Naive thymus-derived CD8-positive, alpha-beta T cell (primary cell): Measurements from ENCODE around the gene PLA2G10. TPM values are rescaled to one million over a fixed set of nuclear protein-coding genes. Genes with fewer than 3 reads are reported as not detected.
"Not testable (repeated sequence)": the region's sequence is repeated elsewhere in the genome, so short reads cannot be mapped to it uniquely, and the experiment has no call there.

Experiments
- ATAC-seq, 2 donors: fragments of 150-1000 bp; cut with Tn5 transposase in 1 of 2; sonication (Bioruptor Pico), chemical (Tn5 transposase) in 1 of 2; 1 replicate in 1 of 2; 2 replicates in 1 of 2; pipeline ENCODE4 v1.10.0; 2021; ENCODE audit warnings: mild to moderate bottlenecking in 2 of 2, moderate library complexity in 2 of 2
- POLR2A ChIA-PET: fragments of 350-600 bp; sonication (Branson Sonifier 250); formaldehyde crosslinking; loops from one replicate; lab custom pipeline; 2021; ENCODE audit warnings: antibody characterized with exemption; lab: Charles Lee
- DNase-seq, 10 donors: peaks; one replicate each; pipeline versions ENCODE4 v3.0.0 to v3.0.0-alpha.2; 2020 to 2022
- H3K27ac Mint-ChIP-seq, 10 donors: one replicate each; pipeline ENCODE4 v1.8.0; 2020 to 2022; ENCODE audit warnings: mild to moderate bottlenecking in 10 of 10, mixed read lengths in 10 of 10, moderate library complexity in 4 of 10, inconsistent platforms in 1 of 10
- H3K27me3 Mint-ChIP-seq, 5 donors: one replicate each; pipeline ENCODE4 v1.8.0; 2021 to 2022; ENCODE audit warnings: mixed read lengths in 5 of 5
- H3K36me3 Mint-ChIP-seq, 3 donors: one replicate each; pipeline ENCODE4 v1.8.0; 2020 to 2022; ENCODE audit warnings: mixed read lengths in 3 of 3, mild to moderate bottlenecking in 2 of 3, inconsistent platforms in 1 of 3
- H3K4me1 Mint-ChIP-seq, 4 donors: one replicate each; pipeline ENCODE4 v1.8.0; 2021 to 2022; ENCODE audit warnings: mixed read lengths in 4 of 4
- H3K4me3 Mint-ChIP-seq, 10 donors: one replicate each; pipeline ENCODE4 v1.8.0; 2020 to 2022; ENCODE audit warnings: mild to moderate bottlenecking in 10 of 10, mixed read lengths in 10 of 10, moderate library complexity in 6 of 10, inconsistent platforms in 1 of 10
- H3K9me3 Mint-ChIP-seq, 9 donors: one replicate each; pipeline ENCODE4 v1.8.0; 2020 to 2022; ENCODE audit warnings: mixed read lengths in 9 of 9, mild to moderate bottlenecking in 3 of 9, inconsistent platforms in 1 of 9, moderate library complexity in 1 of 9
- polyA plus RNA-seq, 3 donors: library from polyadenylated mRNA; unstranded; fragments of 300-500 nt; fragmentation: Illumina TruSeq; gene quantifications; one replicate each; pipeline ENCODE4 v1.2.3, GENCODE V29; 2021
- total RNA-seq, 8 experiments: library from RNA in 2 of 8; stranded (reverse) in 2 of 8; gene quantifications; one replicate each; pipeline ENCODE4 v1.2.3 and lab custom pipeline; 2021 to 2026

Gene PLA2G10, protein sequence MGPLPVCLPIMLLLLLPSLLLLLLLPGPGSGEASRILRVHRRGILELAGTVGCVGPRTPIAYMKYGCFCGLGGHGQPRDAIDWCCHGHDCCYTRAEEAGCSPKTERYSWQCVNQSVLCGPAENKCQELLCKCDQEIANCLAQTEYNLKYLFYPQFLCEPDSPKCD
- total RNA-seq (not detected), polyA plus RNA-seq (not detected), total RNA-seq (lab: John Stamatoyannopoulos, UW) (0 reads per million in 6 experiments)

- ATAC-seq: peak in 1 of 2 donors; percentile 52
- H3K4me3 Mint-ChIP-seq, H3K27me3 Mint-ChIP-seq, H3K36me3 Mint-ChIP-seq, DNase-seq, POLR2A ChIA-PET, H3K4me1 Mint-ChIP-seq, H3K9me3 Mint-ChIP-seq, H3K27ac Mint-ChIP-seq: not testable (repeated sequence)
Observed at GRCh38 chr16:14694129-14694528, at the start of gene PLA2G10. Gene PLA2G10, minus strand, starts transcription at chr16:14694308. Its CDS starts 79 bp downstream, at chr16:14694229.

- H3K4me3 Mint-ChIP-seq, H3K36me3 Mint-ChIP-seq, H3K4me1 Mint-ChIP-seq, POLR2A ChIA-PET, H3K27ac Mint-ChIP-seq, H3K27me3 Mint-ChIP-seq, H3K9me3 Mint-ChIP-seq, DNase-seq: not testable (repeated sequence)
- peak; percentile 99 to 100 for ATAC-seq
Observed at GRCh38 chr16:14742273-14743128, 48.4 kb upstream of the PLA2G10 start, which contains the start of gene NPIPA2. Gene NPIPA2, plus strand, starts transcription at chr16:14742533. Its CDS starts 5,533 bp downstream, at chr16:14748066.

GRCh38 chr16:14741794-14742193 lies 47.7 kb upstream of the PLA2G10 start:
- DNase-seq, H3K4me3 Mint-ChIP-seq, H3K36me3 Mint-ChIP-seq, POLR2A ChIA-PET, H3K9me3 Mint-ChIP-seq, H3K27me3 Mint-ChIP-seq, ATAC-seq, H3K4me1 Mint-ChIP-seq, H3K27ac Mint-ChIP-seq: not testable (repeated sequence)

GRCh38 chr16:14740832-14741385 lies 46.8 kb upstream of the PLA2G10 start:
- DNase-seq, H3K4me3 Mint-ChIP-seq, H3K27ac Mint-ChIP-seq, H3K27me3 Mint-ChIP-seq, H3K4me1 Mint-ChIP-seq, H3K9me3 Mint-ChIP-seq, H3K36me3 Mint-ChIP-seq, POLR2A ChIA-PET, ATAC-seq: not testable (repeated sequence)

DNA sequence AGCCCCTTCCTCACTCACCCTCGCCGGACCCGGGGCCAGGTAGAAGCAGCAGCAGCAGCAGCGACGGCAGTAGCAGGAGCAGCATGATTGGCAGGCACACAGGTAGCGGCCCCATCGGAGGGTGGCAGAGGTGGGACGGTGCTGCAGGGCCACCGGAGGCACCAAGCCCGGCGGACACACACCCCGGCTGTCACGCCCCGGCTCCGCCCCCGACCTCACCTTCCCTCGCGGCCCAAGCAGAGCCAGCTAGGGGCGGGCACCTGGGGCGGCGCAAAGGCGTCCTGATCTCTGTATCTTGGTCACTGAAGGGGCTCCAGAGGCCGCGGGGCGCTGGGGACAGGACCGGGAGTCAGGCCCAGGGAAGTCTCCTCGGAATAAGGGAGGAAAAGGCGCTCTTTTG lies 39.1 kb upstream of the PLA2G10 start:
- H3K27ac Mint-ChIP-seq, H3K4me3 Mint-ChIP-seq, H3K27me3 Mint-ChIP-seq, H3K9me3 Mint-ChIP-seq, H3K36me3 Mint-ChIP-seq, DNase-seq, H3K4me1 Mint-ChIP-seq, POLR2A ChIA-PET: not testable (repeated sequence)
- ATAC-seq: peak in 1 of 2 donors; percentile 23

DNA sequence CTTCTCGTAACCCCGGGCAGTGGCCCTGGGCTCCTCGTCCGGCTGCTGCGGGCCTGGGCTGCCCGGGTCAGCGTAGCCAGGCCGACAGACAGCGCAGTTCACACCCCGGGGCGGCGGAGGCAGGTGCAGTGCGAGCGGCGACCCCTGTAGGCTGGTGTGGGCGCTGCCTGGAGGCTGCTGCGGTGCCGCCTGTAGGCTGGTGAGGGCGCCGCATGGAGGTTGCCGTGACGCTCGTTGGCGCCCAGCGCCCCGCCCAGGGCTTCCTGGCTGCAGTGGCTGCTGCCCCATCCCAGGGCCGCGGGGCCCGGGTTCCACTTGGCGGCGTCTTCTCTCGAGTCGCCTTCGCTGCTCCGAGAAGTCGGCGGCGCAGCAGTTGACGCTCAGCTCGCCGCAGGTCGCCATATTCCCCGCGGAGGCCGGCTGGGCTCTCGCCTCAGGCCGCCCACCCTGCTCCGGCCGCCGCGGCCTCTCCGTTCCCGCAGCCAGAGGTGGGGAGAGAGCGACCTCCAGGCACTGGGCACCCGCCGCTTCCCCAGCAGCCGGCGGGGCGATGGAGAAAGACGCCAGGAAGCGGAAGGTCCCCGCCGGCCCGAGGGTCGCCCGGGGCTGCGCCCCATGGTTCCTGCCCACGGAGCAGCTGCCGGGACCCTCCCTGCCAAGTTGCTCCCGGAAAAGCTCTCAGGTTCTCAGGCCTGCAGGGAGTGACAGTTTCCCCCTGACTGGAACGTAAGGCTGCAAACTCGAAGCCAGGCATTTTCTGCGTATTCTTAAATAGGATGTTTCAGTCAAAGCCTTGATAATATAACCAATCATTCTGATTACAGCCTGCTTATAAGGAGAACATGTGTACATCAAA lies 9.3 kb upstream of the PLA2G10 start, which contains the start of gene NPIPA3:
Gene NPIPA3, plus strand, starts transcription at position 256 of the 856 bp plus-strand sequence. CDS start 5,533 bp downstream, outside the sequence.
- POLR2A ChIA-PET, H3K4me1 Mint-ChIP-seq, H3K36me3 Mint-ChIP-seq, DNase-seq, H3K27ac Mint-ChIP-seq, H3K4me3 Mint-ChIP-seq, H3K9me3 Mint-ChIP-seq, H3K27me3 Mint-ChIP-seq: not testable (repeated sequence)
- peak; percentile 99 for ATAC-seq

DNA sequence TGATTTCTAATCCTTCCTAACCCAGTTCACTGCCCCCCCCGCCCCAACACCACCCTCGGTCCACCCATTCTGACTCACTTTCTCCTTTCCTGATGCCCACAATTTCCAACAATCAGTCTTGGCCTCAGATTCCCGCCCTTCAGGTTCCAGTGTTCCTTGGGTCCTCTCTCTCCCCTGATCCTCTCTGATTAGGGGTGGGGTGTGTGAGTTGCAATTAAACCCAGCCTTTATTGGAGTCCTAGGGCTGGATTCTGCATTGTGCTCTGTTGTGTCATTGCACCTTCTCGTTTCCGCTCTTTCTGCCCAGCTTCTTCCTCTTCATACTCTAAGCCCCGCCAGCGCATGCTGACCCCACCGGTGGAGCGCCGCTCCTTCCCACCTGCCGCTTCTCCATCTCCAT lies 8.6 kb upstream of the PLA2G10 start:
- H3K4me3 Mint-ChIP-seq, H3K27me3 Mint-ChIP-seq, DNase-seq, H3K27ac Mint-ChIP-seq, H3K4me1 Mint-ChIP-seq, POLR2A ChIA-PET, H3K9me3 Mint-ChIP-seq, ATAC-seq, H3K36me3 Mint-ChIP-seq: not testable (repeated sequence)

DNA sequence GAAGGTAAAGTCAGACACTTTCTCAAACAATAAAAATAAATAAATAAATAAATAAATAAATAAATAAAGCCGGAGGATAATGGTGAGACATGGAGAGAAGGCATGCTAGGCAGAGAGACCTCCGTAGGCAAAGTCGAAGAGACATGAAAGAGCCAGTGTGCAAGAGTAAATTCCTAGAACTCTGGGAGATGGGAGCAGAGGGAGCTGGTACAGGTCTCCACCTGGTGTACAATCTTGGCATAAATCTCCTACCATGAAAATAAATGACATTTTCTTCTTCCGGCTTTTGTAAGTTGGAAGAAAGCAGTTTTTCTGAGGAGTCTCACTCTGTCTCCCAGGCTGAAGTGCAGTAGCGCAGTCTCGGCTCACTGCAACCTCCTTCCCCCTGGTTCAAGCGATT lies 7.8 kb upstream of the PLA2G10 start:
- H3K27ac Mint-ChIP-seq, H3K27me3 Mint-ChIP-seq, H3K4me3 Mint-ChIP-seq, DNase-seq, ATAC-seq, H3K4me1 Mint-ChIP-seq, H3K36me3 Mint-ChIP-seq, H3K9me3 Mint-ChIP-seq, POLR2A ChIA-PET: not testable (repeated sequence)

GRCh38 chr16:14685870-14686793 lies 8.0 kb downstream of the PLA2G10 start:
- H3K27ac Mint-ChIP-seq, DNase-seq, POLR2A ChIA-PET, H3K36me3 Mint-ChIP-seq, ATAC-seq, H3K4me1 Mint-ChIP-seq, H3K27me3 Mint-ChIP-seq, H3K4me3 Mint-ChIP-seq, H3K9me3 Mint-ChIP-seq: not testable (repeated sequence)

- H3K27me3 Mint-ChIP-seq: peaks cover 0 to 4% (median 0%) of the 10 kb centered on the region in 5 donors
- H3K4me3 Mint-ChIP-seq: no peak overlapping the region
- no peak for DNase-seq
- no peaks in the 10 kb centered on the region for H3K9me3 Mint-ChIP-seq
- POLR2A ChIA-PET: no interaction called here
- H3K36me3 Mint-ChIP-seq: no peaks in the 10 kb centered on the region
- H3K4me1 Mint-ChIP-seq: peaks cover 0 to 3% (median 0%) of the 10 kb centered on the region in 4 donors
- peak overlapping the region in 1 of 10 donors; percentile 22 for H3K27ac Mint-ChIP-seq
- ATAC-seq: no peak
Observed at GRCh38 chr16:14682121-14682520, 12.0 kb downstream of the PLA2G10 start.

- ATAC-seq (no peak), DNase-seq (no peak)
- H3K27me3 Mint-ChIP-seq: peaks cover 0 to 4% (median 0%) of the 10 kb centered on the region in 5 donors
- H3K36me3 Mint-ChIP-seq: no peaks in the 10 kb centered on the region
- H3K27ac Mint-ChIP-seq: no peak overlapping the region
- POLR2A ChIA-PET: no interaction called here
- H3K4me1 Mint-ChIP-seq: peaks cover 0 to 3% (median 0%) of the 10 kb centered on the region in 4 donors
- H3K4me3 Mint-ChIP-seq: no peak overlapping the region
- H3K9me3 Mint-ChIP-seq: no peaks in the 10 kb centered on the region
Observed at GRCh38 chr16:14681115-14681514, 13.0 kb downstream of the PLA2G10 start.

- H3K9me3 Mint-ChIP-seq, H3K36me3 Mint-ChIP-seq, H3K27me3 Mint-ChIP-seq, H3K4me1 Mint-ChIP-seq, DNase-seq, H3K4me3 Mint-ChIP-seq, POLR2A ChIA-PET, ATAC-seq: not testable (repeated sequence)
- H3K27ac Mint-ChIP-seq: peak overlapping the region in 1 of 10 donors; percentile 7
Observed at GRCh38 chr16:14680396-14680795, 13.7 kb downstream of the PLA2G10 start.
